SU-DHL-6 (cell line): ENCODE results near the gene RASSF3.
"Not testable (repeated sequence)": the region's sequence is repeated elsewhere in the genome, so short reads cannot be mapped to it uniquely, and the experiment has no call there.

Source experiments
- H2AFZ ChIP-seq: fragments of 200-600 bp; sonication (generic); 2 replicates; pipeline ENCODE4 v1.6.1; 2014; ENCODE audit warnings: low read depth, mild to moderate bottlenecking, moderate library complexity, mixed read lengths, antibody characterized with exemption, low read length; ENCODE audit not compliant: severe bottlenecking
- H3F3A ChIP-seq: fragments of 200-600 bp; shearing (Covaris generic); 2 replicates; pipeline ENCODE4 v1.6.0; 2016; ENCODE audit warnings: antibody characterized with exemption, mild to moderate bottlenecking; ENCODE audit not compliant: insufficient read depth
- H3K27ac ChIP-seq: fragments of 200-600 bp; sonication (generic); 2 replicates; pipeline ENCODE4 v1.5.1; 2016; ENCODE audit warnings: low read depth, mild to moderate bottlenecking, low read length, moderate library complexity, mixed read lengths
- H3K27me3 ChIP-seq: fragments of 200-600 bp; sonication (generic), shearing (Covaris generic); 2 replicates; pipeline ENCODE4 v1.6.0; 2014; ENCODE audit warnings: mild to moderate bottlenecking, low read length
- H3K36me3 ChIP-seq: fragments of 200-600 bp; sonication (generic); 2 replicates; pipeline ENCODE4 v1.6.1; 2014; ENCODE audit warnings: mild to moderate bottlenecking, low read length, mixed read lengths
- H3K4me2 ChIP-seq: fragments of 300-600, 200-600 bp; shearing (Covaris generic), sonication (generic); 2 replicates; pipeline ENCODE4 v1.6.0; 2014; ENCODE audit warnings: low read length, low read depth, mild to moderate bottlenecking; ENCODE audit not compliant: poor library complexity, severe bottlenecking
- H3K4me3 ChIP-seq: fragments of 200-600 bp; sonication (generic); 2 replicates; pipeline ENCODE4 v1.5.1; 2014; ENCODE audit warnings: antibody characterized with exemption, low read length, mild to moderate bottlenecking, mixed read lengths; ENCODE audit not compliant: insufficient read depth, poor library complexity, severe bottlenecking
- H3K79me2 ChIP-seq: fragments of 200-600 bp; sonication (generic); 2 replicates; pipeline ENCODE4 v1.6.1; 2014; ENCODE audit warnings: mild to moderate bottlenecking, low read length, moderate library complexity; ENCODE audit not compliant: insufficient read depth
- H3K9ac ChIP-seq: fragments of 200-600 bp; sonication (generic); 2 replicates; pipeline ENCODE4 v1.7.0; 2014; ENCODE audit warnings: mild to moderate bottlenecking, low read length
- H3K9me2 ChIP-seq: fragments of 200-600 bp; sonication (generic); replicated peaks from 2 replicates; pipeline ENCODE4 v1.6.1; 2014; ENCODE audit warnings: low read length; ENCODE audit not compliant: insufficient read depth
- H3K9me3 ChIP-seq: fragments of 200-600 bp; sonication (generic); 2 replicates; pipeline ENCODE4 v1.6.1; 2014; ENCODE audit warnings: low read length, mixed read lengths; ENCODE audit not compliant: insufficient read depth
- H4K20me1 ChIP-seq: fragments of 200-600 bp; sonication (generic); 2 replicates; pipeline ENCODE4 v1.6.1; 2014; ENCODE audit warnings: low read depth, mild to moderate bottlenecking, antibody characterized with exemption, low read length, moderate library complexity, mixed read lengths
- CTCF ChIP-seq: fragments of 200-600 bp; sonication (generic); IDR thresholded peaks from one replicate; pipeline ENCODE4 v1.5.1; 2017; ENCODE audit warnings: antibody characterized with exemption, mild to moderate bottlenecking, low read length, moderate library complexity; ENCODE audit not compliant: insufficient read depth, poor library complexity, severe bottlenecking
- EZH2phosphoT487 ChIP-seq: fragments of 200-600 bp; sonication (generic), shearing (Covaris generic); conservative IDR thresholded peaks from 2 replicates; pipeline ENCODE4 v1.6.1; 2018; ENCODE audit warnings: mild to moderate bottlenecking, antibody characterized with exemption, low read length, moderate library complexity, mixed read lengths

RASSF3 gene

GRCh38 chr12:64687816-64688215 lies 77.5 kb downstream of the RASSF3 start:
- Histone ChIP-seq H3K27me3 (no peaks in the 10 kb centered on the region), H3K4me3 (no peak overlapping the region), H3K9me3 (no peaks in the 10 kb centered on the region), H2AFZ (no peak overlapping the region), H3K4me2 (no peak overlapping the region), H3F3A (no peaks in the 10 kb centered on the region), H3K79me2 (peaks cover 9% of the 10 kb centered on the region; the same call in 1 of the 2 replicates), H3K27ac (no peak overlapping the region), H4K20me1 (no peaks in the 10 kb centered on the region; the same call in 1 of the 2 replicates), H3K9me2 (no peaks in the 10 kb centered on the region), H3K36me3 (no peaks in the 10 kb centered on the region; the same call in 1 of the 2 replicates), H3K9ac (no peak overlapping the region)
- TF ChIP-seq CTCF = no peak
- no peak for TF ChIP-seq EZH2phosphoT487

DNA sequence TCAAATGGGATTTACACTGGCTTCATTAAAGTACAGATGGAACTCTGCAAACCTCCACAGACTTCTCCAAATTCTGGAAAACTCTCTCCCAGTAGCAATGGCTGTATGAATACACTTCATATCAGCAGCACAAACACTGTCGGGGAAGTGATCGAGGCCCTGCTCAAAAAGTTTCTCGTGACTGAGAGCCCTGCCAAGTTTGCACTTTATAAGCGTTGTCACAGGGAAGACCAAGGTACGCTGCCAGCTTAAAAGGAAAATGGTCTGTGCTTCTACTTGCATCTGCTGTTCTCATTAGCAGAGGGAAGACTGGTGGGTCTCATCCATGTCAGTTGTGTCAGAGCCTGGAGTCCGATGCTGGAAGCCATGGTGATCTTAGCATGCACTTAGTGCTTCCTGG lies 77.9 kb downstream of the RASSF3 start:
- Histone ChIP-seq H3K4me2 (no peak overlapping the region), H3K9me3 (no peaks in the 10 kb centered on the region), H3K27ac (no peak overlapping the region), H3K36me3 (no peaks in the 10 kb centered on the region; the same call in 1 of the 2 replicates), H3K9me2 (no peaks in the 10 kb centered on the region), H4K20me1 (no peaks in the 10 kb centered on the region), H2AFZ (no peak overlapping the region), H3K27me3 (no peaks in the 10 kb centered on the region), H3F3A (no peaks in the 10 kb centered on the region), H3K79me2 (peaks cover 5% of the 10 kb centered on the region; the same call in 1 of the 2 replicates), H3K4me3 (no peak overlapping the region), H3K9ac (no peak overlapping the region)
- no peak for TF ChIP-seq EZH2phosphoT487
- no peak for TF ChIP-seq CTCF

GRCh38 chr12:64688715-64689114 lies 78.4 kb downstream of the RASSF3 start:
- H3K79me2 ChIP-seq = no peaks in the 10 kb centered on the region; the same call in 1 of the 2 replicates
- no peaks in the 10 kb centered on the region; the same call in 1 of the 2 replicates for H3K36me3 ChIP-seq

GRCh38 chr12:64690236-64690635 lies 79.9 kb downstream of the RASSF3 start:
- H3K4me2 ChIP-seq, H3K36me3 ChIP-seq, H2AFZ ChIP-seq, H3K4me3 ChIP-seq, H4K20me1 ChIP-seq, H3K27me3 ChIP-seq, H3K79me2 ChIP-seq, H3K9me3 ChIP-seq, H3F3A ChIP-seq, H3K27ac ChIP-seq, H3K9ac ChIP-seq, H3K9me2 ChIP-seq: not testable (repeated sequence)

More at GRCh38 chr12:64688715-64689114, 78.4 kb downstream of the RASSF3 start:
- Histone ChIP-seq H3K27ac (no peak overlapping the region), H3K9me2 (no peaks in the 10 kb centered on the region), H2AFZ (no peak overlapping the region), H3K4me3 (no peak overlapping the region), H3K27me3 (no peaks in the 10 kb centered on the region), H4K20me1 (no peaks in the 10 kb centered on the region), H3K9me3 (no peaks in the 10 kb centered on the region), H3F3A (no peaks in the 10 kb centered on the region), H3K9ac (no peak overlapping the region), H3K4me2 (no peak overlapping the region)
- TF ChIP-seq EZH2phosphoT487 (no peak), CTCF (no peak)
